GM21786 (cell line): ENCODE data around the gene HINFP.
A peak's percentile ranks its signal among the peaks of the same experiment; 100 is the strongest.
"Not testable (repeated sequence)": the region's sequence is repeated elsewhere in the genome, so short reads cannot be mapped to it uniquely, and the experiment has no call there.

Experiments
- ATAC-seq: cut with Tn5 transposase; IDR thresholded peaks from one replicate; pipeline ENCODE4 v1.9.1; 2021; ENCODE audit not compliant: unreplicated experiment

HINFP gene

DNA sequence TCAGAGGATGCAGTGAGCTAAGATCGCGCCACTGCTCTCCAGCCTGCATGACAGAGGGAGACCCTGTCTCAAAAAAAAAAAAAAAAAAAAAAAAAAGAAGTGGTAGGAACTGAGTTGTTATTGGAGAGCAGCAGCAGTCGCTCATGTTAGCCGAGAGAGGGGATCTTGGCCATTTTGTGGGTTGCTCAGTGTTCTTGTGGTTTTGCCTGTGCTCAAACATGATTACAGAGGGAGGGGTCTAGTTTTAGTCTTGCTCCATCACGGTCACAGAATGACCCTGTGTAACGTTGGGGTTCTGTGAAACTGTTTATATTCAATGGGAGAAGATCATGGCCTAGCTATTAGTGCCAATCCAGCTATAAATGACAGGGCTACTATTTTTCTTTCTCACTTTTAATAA, 21.7 kb upstream of the HINFP start:
- ATAC-seq, result no peak

DNA sequence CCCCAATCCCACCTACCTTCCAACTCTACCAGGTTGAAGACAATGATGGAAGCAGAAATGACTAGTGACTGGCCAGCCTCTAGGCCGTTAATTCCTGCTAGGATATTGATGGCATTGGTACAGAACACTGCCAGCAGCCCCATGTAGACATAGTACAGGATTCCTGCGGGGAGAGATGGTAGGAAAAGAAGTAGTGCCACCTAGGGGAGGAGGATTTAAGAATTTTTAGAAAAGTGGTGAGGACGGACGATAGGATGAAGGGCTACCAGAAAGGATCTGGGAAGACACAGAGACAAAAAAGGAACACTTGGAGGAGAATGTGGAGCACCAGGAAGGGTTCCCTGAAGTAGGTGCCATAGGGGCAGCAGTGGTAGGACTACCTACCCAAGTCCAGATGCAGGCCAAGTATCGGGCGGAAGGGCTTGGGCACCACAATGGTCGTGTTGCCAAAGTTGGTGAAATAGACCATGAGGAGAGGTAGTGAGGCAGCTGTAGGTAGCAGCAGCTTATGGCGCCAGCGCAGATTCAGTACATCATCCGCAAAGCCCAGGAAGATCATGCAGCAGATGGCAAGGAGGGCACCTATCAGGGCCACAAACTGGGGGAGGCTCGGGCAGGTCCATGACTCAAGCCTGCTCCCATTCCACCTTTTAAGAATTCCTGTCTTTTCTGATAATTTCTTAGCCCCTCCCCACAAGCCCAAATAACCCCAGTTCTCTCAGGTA, 21.0 kb upstream of the HINFP start:
- ATAC-seq, result no peak

GRCh38 chr11:119100994-119101758, 20.2 kb upstream of the HINFP start:
- ATAC-seq, result peak; percentile 15

DNA sequence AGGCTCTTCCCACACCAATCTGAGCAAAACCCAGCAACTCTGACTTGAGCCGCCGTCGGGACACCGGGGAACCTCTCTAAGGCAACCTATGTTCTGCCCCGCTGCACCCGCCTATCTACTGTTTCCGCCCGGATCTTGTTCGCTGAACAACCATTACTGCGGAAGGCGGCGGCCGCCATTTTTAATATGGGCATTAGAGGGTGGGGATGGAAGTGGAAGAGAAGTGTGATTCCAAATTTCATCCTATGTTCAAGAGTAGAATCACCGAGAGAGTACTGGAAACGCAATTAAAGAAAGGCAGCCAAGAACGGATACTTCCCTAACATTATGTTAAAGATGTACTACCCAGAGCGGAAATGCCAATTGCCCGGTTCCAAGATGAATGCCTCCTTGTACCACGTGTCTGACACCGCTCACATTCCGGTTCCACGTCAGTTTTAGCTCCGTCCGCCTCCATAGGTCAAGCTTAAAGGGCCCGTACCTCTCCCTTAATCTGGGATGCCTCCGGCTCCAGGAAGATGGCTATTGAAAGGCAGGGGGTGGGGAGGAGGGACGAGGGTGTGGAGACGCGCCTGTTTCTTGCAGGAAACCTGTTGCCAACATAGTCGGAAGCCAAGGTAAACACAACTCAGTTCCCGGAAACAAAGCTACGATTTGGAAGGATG, 19.5 kb upstream of the HINFP start, which contains the start of gene DPAGT1:
DPAGT1 (minus strand) TSS at position 95 of the 665 bp plus-strand sequence. CDS start 198 bp downstream, outside the sequence.
- peak; percentile 81 for ATAC-seq

DNA sequence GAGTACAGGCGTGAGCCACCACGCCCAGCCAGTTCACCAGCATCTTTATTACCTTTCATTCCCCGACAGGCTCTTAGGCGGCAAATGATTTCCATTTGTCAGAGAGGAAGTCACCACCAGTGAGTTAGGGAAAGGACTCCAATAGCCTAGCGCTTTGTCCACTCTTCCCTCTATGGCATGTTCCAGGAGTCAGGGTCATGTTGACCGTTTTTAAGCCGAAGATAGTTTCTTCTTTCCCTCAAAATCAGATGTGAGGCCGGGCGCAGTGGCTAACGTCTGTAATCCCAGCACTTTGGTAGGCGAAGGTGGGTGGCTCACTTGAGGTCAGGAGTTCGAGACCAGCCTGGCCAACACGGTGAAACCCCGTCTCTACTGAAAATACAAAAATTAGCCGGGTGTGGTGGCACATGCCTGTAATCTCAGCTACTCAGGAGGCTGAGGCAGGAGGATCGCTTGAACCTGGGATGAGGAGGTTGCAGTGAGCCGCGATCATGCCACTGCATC, 18.2 kb upstream of the HINFP start:
- not testable (repeated sequence) for ATAC-seq

- no peak for ATAC-seq
These were observed 17.6 kb upstream of the HINFP start for GRCh38 chr11:119103793-119104192.

DNA sequence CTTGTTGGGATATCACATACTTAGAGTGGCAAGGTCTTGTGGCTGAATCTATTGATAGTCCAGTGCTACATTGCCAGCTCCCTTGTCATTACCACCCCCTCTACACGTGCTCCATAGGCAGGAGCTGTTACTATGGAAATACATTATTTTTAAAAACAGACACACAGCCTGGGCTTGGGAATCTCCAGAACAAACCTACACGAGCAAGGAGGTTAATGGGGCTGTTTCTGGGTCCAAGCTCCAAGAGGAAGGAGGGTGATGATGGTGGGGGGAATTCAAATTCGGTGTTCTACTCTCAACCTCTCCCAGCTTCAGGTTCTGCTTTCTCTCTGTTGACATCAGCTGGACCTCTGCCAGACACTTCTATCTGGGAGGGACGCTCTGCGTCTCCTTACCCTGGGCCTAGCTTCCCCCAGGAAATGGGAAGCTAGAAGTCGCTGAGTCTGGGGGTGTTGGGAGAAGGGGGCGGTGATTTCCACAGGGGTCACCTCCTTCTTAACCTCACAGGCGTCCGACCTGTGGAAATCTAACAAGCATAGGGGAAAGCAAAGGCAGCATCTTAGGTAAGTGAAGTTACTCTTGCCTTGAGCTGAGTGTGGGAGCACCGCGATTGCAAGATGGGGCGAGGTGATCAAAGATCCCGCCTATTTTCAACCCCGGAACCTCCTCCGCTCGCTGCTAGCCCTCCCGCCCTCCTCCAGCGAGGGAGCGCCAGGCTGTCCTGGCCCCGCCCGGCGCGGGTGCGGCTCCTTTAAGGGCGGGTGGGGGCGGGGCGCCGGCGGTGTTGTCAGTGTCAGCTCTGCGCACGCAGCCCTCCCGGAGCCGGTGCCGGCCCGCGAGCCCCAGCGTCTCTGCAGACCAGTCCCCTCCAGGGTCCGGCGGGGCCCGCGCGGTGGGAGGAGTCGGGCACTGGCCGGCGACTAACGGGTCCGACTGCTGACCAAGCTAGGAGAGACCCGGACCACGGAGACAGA, 14.5 kb upstream of the HINFP start, which contains the start of gene C2CD2L:
C2CD2L (plus strand) TSS at position 781 of the 974 bp plus-strand sequence. CDS start 398 bp downstream, outside the sequence.
- peak; percentile 71 for ATAC-seq

DNA sequence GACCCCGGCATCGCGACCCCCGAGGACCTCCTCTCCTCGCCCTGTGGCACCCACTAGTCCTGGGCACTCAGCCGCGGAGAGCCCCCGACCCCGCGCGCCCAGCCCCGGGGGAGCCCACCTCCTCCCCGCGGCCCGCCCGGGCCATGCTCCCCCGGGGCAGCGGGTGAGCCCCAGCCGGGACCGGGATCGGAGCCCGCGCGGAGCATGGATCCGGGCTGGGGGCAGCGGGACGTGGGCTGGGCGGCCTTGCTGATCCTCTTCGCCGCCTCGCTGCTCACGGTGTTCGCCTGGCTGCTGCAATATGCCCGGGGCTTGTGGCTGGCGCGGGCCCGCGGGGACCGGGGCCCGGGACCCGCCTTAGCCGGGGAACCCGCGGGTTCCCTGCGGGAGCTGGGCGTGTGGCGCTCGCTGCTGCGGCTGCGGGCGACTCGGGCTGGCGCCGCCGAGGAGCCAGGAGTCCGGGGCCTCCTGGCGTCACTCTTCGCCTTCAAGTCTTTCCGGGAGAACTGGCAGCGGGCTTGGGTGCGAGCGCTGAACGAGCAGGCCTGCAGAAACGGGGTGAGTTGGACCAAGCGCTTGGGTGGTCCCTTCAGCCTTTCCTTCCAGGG, 13.7 kb upstream of the HINFP start:
- ATAC-seq, result no peak

DNA sequence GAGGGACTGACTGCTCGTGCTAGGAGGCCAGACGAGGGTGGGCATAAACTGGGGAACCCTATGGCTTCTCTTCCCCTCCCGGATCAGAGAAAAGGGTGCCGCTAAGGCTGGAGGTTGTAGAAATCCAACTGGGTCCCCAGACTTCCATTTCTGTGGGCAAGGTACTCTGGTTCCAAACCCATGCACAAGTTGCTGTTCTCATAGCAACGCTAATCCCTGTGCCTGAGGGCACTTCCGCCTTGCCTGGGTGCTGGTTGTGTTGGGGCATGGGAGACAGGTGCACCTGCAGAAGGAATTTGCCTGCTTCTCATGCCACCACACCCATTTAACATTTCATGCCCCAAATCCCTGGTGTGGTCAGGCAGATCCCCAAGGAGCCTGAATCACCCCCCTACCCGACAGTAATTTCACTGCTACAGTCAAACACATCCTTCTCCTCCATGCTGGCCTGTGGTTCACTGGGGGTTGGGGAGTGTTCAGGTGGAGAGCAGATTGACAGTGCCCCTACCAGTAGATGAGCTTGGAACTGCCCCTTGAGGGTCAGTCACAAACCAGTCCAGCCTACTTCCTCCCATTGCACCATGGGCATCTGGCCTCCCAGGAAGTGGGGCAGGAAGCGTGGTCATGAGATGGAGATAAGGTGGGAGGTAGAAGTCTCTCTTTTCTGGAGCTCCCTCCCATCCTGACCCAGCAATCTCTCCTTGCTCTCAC, 13.1 kb upstream of the HINFP start:
- ATAC-seq, result no peak

DNA sequence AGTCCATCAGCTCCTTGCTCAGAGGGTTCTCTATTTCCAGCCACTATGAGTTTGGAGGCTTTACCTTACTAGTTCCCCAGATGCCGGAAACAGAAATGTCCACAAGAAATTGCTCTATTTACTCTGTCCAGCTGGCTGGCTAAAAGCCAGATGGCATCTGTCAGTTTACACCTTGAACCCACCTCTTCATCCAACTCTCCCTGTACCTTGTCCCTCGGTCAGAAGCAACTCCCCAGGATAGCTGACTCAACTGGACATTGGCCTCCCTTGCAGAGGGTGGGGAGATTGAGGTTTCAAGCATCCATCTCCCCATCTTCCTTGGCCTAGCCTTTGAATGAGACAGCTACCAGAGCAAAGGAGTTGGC, 12.5 kb upstream of the HINFP start:
- ATAC-seq, result no peak

- ATAC-seq, result no peak
These were observed 11.5 kb upstream of the HINFP start for GRCh38 chr11:119109843-119110242.

GRCh38 chr11:119110439-119110838, 10.9 kb upstream of the HINFP start:
- ATAC-seq, result no peak

DNA sequence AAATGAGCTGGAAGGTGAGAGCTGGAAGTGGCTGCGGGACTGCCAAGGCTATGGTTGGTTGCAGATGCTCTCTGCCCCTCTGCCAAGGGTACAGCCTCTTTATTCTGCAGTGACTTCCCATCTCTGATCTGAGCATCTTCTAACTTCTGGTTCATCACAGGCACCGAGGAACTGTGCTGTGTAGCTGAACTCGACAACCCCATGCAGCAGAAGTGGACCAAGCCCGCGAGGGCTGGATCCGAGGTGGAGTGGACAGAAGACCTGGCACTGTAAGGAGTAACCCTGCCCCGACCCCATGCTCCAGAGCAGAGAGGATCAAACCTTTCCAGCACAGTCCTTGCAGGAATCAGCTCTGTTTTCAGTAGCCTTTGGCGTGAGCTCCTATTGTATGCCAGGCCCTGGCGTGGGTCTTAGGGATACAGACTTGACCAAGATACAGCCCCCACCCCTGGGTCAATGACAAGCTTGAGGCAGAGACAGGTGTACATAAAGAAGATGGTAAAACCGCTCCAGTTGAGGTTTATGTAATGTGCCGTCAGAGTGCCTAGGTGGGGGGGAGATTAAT, 9.9 kb upstream of the HINFP start:
- ATAC-seq, result no peak

- no peak for ATAC-seq
These were observed 8.9 kb upstream of the HINFP start for GRCh38 chr11:119112314-119113020.

- ATAC-seq, result no peak
These were observed 7.7 kb upstream of the HINFP start for GRCh38 chr11:119113716-119114115.

DNA sequence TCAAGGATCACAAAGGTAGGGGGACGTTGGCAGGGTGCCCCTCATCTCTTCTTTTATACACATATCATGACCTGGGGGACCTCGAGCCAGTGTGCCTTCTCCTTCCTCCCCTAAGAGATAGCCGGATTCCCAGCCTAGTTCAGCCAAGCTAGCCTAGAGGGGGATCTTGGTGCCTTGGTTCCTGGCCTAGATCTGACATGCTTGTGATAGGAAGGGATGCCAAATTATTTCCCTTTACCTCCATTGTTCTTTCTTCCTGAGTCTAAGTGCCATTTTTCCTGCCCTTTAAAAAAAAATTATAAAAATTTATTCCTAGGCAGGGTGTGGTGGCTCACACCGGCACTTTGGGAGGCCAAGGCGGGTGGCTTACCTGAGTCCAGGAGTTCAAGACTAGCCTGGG, 7.0 kb upstream of the HINFP start:
- ATAC-seq, result no peak

GRCh38 chr11:119115484-119116234, 5.7 kb upstream of the HINFP start:
- no peak for ATAC-seq

DNA sequence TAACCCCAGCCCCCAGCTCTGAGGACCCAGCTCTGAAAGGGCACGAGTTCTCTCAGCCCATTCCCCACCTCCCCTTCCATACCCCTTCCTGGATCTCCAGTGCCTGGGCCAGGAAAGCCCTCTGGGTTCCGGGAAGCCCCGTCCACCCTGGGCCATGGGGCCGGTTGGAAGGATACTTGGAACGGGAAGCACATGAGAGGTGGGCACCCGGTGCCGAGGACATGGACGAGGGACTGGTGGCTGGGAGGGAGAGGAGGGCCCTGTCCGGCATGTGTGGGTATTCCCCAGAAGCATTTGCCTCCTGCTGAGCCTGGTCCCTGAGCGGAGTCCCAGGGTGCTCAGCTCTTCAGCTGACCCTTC, 5.2 kb upstream of the HINFP start:
- no peak for ATAC-seq
